SW 1271 (cell line): Measurements from ENCODE around the gene RTN1.
A peak's percentile ranks its signal among the peaks of the same experiment; 100 is the strongest.

ENCODE experiments used
- DNase-seq, 2 experiments: peaks; one replicate each; lab custom pipeline; 2025; lab: John Stamatoyannopoulos, UW

The RTN1 gene

DNA sequence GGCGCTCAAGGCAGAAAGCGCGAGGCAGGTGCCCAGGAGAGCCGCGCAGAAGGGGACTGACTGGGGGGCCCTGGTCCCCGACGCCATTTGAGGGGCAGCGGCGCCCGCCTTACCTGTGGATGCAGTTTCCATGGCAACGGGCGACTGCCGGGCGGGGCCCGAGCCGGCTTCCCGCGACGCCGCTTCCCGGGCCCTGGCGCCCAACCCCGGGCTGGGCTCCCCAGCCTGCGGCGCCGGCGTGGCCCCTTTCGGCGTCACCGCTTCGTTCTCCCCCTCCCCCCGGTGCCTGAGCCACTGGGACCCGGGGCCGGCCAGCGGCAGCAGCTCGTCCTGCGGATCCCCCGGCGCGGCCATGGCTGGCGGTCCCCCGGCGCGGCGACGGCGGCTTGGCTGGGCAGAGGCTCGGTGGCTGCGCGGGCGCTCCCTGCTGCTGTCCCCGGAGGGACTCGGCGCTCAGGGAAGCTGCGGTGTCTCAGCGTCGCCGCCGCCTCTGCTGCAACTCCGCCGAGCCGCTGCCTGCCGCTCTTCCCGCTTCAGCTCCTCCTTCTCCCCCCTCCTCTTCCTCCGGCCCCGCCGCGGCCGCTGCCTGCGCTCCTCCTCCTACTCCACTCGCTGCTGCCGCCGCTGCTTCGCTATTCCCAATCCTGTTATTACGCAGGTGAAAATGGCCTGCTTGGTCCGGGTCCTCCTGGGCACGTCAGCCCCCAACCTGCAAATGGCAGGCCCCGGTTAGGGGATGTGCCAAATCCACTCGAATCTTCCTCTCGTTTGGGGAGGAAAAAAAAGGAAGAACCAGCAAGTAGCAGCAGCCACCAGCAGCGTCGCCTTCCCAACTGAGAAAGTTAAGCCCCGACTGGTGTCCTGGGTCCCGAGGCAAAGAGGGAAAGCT lies at the start of gene RTN1:
RTN1 (minus strand) TSS at position 500 of the 889 bp plus-strand sequence; CDS start at position 354, 146 bp downstream.
- DNase-seq, result peak in 1 of 2 experiments; percentile 25

DNA sequence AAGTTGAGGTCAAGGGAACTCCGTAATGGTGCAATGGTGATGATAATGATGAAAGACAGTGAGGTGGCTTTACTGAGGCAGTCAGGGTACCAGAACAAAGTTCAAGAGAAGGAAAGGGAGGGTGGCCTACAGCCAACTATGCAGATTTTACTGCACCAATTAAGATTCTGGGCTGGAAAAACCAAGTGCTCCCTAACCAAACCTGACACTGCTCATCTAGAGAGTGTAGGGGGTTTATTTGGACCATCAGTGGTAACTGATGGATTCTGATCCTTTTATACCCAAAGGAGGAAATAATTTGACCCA lies 49.8 kb upstream of the RTN1 start:
- DNase-seq, result no peak

DNA sequence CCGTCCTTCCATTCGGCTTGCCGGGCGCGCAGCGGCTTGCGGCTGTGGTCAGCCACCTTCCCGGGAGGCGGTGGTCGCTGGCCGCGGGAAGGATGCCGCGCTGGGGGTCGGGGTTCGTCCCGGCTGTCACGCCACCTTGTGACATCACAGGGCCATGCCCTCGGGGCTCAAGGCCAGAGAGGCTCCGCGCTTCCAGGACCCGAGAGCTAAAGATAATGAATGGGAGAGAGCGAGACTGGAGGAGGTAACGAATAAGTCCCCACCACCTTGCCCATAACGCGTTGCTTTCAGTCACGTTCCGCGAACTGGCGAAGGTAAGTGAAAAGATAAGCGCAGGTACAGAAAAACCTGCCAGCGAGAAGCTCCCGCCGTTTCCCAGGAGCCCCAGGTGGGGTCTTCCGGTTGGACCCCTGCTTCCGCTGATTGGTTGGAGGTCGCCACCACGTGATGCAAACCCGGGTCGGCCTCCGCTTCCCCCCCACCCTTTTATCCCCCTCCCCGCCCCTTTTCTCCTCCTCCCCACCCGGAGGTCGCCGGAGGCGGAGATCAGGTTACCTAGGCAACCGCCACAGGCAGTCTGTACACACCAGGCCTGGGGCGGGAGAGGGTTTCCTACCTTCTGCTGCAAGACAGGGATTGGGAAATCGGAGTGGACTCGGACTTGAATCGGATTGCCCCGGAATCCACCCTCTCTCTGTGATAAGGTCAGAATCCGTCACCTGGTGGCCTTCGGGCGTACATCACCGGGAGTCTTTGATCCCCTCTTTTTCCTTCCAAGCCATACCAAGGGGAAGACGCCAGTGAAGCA lies 49.2 kb upstream of the RTN1 start, which contains the start of gene LRRC9:
LRRC9 (plus strand) TSS at position 575 of the 808 bp plus-strand sequence.
- no peak for DNase-seq

DNA sequence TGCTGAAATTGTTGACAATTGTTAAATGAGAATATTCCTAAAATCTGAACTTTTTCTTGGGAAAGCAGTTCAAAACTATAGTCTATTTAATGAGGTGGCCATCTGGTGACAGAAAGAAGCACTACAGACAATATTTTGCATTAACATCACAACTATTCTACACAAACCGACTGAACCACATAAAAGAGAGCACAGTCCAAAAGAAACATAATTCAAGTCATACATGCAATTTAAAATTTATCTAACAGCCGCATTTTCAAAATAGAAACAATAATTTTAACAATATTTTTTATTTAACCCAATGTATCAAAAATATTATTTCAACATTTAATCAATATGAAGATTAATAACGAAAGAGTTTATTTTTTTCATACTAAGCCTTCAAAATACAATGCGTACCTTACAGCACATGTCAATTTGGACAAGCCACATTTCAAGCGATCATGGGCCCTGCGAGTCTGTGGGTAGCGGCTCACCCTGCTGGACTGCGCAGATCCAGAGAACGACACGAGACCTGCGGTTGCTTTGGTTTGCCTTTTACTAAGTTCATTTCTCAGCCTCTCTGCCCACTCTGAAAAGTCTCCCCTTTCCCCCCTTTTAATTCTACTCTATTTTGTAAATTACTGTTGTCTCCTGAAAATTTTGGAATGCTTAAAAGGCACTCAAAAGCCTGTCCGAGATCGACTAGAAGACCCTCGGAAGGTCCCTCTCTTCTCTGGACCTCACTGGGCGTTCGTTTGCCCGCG lies 48.4 kb upstream of the RTN1 start:
- DNase-seq, result peak in 1 of 2 experiments; percentile 45

GRCh38 chr14:59913187-59913586 lies 42.6 kb upstream of the RTN1 start:
- DNase-seq, result no peak

DNA sequence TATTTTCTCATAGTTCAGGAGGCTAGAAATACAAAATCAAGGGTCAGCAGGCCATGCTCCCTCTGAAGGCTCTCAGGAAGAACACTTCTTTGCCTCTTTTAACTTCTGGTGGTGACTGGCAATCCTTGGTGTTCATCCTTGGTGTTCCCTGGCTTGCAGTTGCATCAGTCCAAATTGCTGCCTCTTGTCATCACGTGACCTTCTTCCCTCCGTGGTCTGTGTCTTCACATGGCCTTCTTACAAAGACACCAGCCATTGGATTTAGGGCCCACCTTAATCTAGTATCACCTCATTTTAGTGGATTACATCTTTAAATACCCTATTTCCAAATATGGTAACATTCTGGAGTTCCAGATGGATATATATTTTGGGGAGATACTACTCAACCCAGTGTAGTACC lies 41.9 kb upstream of the RTN1 start:
- DNase-seq, result no peak

DNA sequence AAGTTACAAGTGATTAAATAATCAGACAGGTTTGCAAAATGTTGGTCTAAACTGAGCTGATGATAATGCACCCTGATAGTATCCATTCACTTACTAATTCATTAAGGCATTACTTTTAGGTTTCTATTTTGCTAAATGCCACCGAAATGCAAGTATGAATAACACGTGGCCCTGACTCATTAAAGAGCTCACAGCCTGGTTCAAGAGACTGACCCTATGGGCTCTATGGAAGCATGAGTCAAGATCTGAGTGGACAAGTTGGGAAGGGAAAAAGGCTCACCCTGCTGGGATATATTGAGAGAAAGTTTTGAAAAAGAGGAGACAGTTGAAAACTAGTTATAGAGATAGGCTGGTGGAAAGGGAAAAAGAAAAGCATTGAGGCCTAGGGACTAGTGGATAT lies 34.6 kb upstream of the RTN1 start:
- DNase-seq, result no peak

DNA sequence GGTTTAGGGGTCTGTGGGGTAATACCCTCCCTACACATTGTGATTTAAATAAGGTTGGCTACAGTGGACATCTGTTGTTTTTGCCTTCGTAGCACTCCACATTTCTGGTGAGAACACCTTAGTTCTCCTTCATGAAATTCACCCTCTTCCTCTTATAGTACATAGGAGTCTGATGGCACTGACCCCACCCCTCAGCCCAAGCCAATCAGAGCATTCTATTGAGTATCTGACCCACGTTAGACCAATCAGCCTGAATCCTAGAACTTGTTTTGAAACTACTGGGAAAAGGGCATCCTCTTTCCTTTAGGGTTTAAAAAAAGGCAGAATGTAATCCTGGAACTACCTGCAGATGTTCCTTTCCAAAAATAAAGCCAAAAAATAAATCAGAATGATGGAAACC lies 33.6 kb upstream of the RTN1 start:
- no peak for DNase-seq

DNA sequence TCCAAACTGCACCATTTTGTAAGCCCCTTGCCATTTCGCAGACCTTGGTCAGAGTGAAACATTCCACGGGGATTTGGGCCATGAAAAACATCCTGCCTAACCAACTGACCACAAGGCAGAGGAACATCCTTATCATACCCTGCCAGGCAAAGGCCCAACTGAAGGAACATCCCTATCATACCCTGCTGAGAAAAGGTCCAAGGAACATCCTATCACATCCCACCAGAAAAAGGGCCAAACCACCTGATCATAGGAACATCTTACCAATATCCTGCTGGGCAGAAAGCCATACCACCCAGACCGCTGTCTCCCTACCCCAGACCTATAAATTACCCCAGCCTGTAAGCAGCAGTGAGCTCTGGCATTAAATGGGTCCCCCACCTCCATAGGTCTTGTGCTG lies 30.0 kb upstream of the RTN1 start:
- DNase-seq, result no peak

DNA sequence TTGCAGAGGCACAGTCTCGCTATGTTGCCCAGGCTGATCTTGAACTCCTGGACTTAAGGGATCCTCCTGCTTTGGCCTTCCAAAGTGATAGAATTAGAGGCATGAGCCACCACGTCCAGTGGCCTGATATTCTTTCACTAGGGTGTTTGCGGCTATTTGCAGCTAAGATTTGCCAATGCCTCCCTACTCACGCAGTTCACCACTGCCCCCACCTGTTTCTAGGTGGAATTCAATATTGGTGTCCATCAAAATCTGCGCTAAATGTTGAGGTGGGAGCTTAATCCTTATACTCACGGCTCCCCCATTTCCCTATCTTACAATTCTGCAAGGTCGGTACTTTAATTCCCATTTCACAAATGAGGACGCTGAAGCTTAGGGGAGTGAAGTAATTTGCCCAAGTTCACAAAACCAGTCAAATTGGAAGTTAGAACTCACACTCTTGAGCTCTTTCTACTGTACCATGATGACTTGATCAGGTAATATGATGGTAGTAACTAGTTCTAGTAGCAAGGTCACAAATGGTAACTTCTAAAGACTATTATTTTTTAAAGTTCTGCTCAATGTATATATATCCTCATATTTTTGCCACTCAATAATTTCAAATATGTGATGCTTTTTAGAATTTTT lies 27.3 kb upstream of the RTN1 start:
- no peak for DNase-seq

DNA sequence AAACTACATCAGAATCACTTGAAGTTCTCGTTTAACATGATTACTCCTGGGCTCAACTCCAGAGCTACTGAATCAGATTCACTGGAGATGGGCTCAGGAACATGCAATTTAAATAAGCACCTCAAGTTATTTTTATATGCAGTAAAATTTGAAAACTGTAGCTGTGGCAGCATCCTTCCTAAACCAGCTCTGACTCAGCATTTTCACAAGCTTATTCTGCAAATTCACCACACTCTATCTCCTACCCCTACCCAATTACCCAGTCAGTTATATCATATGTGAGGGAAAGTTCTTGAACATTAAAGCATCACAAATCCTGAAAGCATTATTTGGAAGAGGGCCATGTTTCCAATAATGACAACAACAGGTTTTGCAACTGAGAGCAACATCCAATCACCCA lies 25.1 kb upstream of the RTN1 start:
- DNase-seq, result no peak

- no peak for DNase-seq
These were observed 20.1 kb upstream of the RTN1 start for GRCh38 chr14:59890676-59891075.

DNA sequence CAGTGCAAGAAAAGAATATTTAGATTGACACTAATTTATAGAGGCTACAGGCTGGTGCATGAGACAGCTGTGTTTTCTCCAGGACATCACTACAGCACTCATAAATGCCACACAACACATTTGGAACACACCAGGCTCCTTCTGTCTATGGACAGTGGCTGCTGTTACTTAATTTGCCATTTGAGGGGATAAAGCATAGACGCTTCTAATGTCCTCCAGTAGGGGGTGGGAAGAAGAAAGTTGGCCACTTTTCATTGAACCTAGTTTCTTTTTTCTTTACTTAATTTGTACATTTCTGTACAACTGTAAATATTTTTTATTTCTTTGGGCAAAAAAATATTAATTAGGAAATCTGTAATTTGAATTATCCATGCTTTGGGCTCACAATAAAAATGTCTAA lies 12.4 kb upstream of the RTN1 start:
- DNase-seq, result no peak

- DNase-seq, result no peak
These were observed 555 bp upstream of the RTN1 start for GRCh38 chr14:59871166-59871495.

- DNase-seq, result no peak
These were observed 958 bp downstream of the RTN1 start for GRCh38 chr14:59869381-59870255.

DNA sequence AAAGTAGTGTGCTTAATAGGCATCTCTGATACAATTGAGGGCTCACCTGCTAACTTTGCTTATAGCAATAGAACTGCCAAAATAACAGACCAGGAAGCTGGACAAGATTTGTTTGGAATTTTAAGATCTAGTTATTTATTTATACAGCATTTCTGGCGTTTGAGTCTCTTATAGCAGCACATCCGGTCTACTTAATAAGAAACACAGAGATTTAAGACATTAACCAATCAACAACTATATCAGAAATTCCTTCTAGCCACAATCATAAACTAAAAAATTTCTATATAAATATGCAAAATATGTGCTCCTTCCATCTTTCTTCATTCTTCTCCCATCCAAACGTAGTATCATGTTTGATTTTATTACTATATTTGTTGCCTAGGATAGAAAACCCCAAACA lies 2.6 kb downstream of the RTN1 start:
- no peak for DNase-seq

- no peak for DNase-seq
These were observed 6.6 kb downstream of the RTN1 start for GRCh38 chr14:59863806-59864525.

GRCh38 chr14:59857328-59857727 lies 13.2 kb downstream of the RTN1 start:
- DNase-seq, result no peak

DNA sequence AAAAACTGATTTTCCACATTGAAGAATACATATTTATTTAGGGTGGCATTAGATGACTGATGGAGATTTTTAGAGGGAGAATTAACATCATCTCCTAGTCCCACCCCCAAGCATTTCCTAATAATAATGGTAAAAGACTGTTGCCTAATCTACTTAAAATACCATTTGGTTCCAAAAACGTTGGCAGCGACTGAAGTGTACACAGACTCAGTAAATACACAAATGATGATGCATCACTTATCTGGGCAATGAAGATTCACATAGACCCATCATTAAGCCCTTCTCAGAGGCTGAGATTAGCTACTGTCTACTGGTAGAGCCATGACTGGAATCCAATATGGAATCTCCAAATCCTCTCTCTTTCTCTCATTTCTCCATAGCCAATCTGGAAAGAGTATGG lies 18.2 kb downstream of the RTN1 start:
- no peak for DNase-seq

DNA sequence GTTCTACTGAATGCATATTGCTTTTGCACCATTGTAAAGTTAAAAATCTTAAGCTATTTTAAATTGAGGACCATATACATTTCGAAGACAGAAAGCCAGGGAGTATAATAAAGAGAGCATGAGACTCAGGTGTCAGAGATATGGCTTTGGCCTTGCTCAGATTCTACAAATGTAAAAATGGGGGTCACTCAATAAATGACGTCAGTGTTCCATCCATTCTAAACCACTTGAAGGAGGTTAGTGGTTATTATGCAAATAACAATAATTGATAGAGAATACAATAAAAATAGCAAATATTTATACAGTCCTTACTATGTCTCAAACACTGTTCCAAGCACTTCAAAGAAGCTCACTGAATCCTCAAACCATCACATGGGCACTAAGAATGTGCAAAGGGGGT lies 20.1 kb downstream of the RTN1 start:
- no peak for DNase-seq
